Esophagus squamous epithelium (tissue), 4 donors: ENCODE results near the gene ATP2B2.

Experiments
- POLR2A ChIP-seq, 4 donors: fragments of 450-650 bp; IDR thresholded peaks; one replicate each; pipeline ENCODE4 v1.6.1; 2017; ENCODE audit warnings: antibody characterized with exemption in 4 of 4, mild to moderate bottlenecking in 4 of 4, moderate library complexity in 3 of 4
- TF ChIP-seq, protein P1 (sequence below), 6 experiments: fragments of 450-650 bp in 4 of 6; fragments of 200-600 bp in 2 of 6; sonication (generic) in 2 of 6; IDR thresholded peaks; one replicate each; pipeline ENCODE4 v1.5.1; 2016 to 2019; ENCODE audit warnings: antibody characterized with exemption in 6 of 6, mild to moderate bottlenecking in 4 of 6, moderate library complexity in 4 of 6

DNA sequence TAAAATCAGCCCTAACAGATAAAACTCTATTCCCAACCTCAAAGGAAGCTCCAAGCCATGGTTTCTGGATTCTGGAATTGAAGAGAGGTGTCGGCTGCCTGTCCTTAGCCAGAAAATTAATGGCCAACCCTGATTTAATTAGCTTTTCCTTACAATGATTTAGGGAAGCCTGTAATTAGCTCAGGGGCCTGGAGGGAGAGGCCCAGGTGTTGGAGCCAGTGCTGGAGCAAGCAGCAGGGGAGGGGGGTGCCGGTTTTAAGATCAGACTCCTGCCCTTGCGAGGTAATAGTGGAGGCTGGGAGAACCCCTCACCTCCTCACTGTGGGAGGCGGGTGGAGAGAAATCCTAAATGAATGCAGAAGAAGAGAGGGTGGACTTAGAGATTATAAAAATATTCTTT, 14.7 kb upstream of the ATP2B2 start:
- TF ChIP-seq POLR2A (IDR thresholded peaks at IDR 0.05) = no peak
- TF ChIP-seq, protein P1, sequence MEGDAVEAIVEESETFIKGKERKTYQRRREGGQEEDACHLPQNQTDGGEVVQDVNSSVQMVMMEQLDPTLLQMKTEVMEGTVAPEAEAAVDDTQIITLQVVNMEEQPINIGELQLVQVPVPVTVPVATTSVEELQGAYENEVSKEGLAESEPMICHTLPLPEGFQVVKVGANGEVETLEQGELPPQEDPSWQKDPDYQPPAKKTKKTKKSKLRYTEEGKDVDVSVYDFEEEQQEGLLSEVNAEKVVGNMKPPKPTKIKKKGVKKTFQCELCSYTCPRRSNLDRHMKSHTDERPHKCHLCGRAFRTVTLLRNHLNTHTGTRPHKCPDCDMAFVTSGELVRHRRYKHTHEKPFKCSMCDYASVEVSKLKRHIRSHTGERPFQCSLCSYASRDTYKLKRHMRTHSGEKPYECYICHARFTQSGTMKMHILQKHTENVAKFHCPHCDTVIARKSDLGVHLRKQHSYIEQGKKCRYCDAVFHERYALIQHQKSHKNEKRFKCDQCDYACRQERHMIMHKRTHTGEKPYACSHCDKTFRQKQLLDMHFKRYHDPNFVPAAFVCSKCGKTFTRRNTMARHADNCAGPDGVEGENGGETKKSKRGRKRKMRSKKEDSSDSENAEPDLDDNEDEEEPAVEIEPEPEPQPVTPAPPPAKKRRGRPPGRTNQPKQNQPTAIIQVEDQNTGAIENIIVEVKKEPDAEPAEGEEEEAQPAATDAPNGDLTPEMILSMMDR (IDR thresholded peaks at IDR 0.05) = no peak
